HepG2 (cell line): ENCODE measurements around the gene DHX57. TPM values are rescaled to one million over a fixed set of nuclear protein-coding genes. Genes with fewer than 3 reads are reported as not detected.

ENCODE experiments used
- CHD4 ChIP-seq: fragments of 200-600 bp; sonication (generic); IDR thresholded peaks from 2 replicates; pipeline ENCODE4 v1.7.0; 2017; ENCODE audit warnings: mild to moderate bottlenecking, low read length, borderline replicate concordance
- FOXK1 ChIP-seq: sonication (generic); formaldehyde crosslinking; IDR thresholded peaks from 2 replicates; pipeline ENCODE4 v1.4.0; 2020; ENCODE audit warnings: low read depth, missing genetic modification reagents, borderline replicate concordance
- HMG20A ChIP-seq: IDR thresholded peaks from 2 replicates; pipeline ENCODE4 v1.6.1; 2016; ENCODE audit warnings: borderline replicate concordance
- IKZF1 ChIP-seq: fragments of 450-650 bp; IDR thresholded peaks from 2 replicates; pipeline ENCODE4 v1.7.1; 2016
- MAFK ChIP-seq, 2 experiments: IDR thresholded peaks in 1 of 2; conservative IDR thresholded peaks in 1 of 2; 2 replicates each; pipeline ENCODE4 v1.6.1; 2011; ENCODE audit warnings: improper control_type of control experiment in 2 of 2, low read length in 2 of 2
- MXD3 ChIP-seq: IDR thresholded peaks from 2 replicates; pipeline ENCODE4 v1.6.1; 2016; ENCODE audit warnings: mild to moderate bottlenecking, missing biosample characterization, missing genetic modification reagents
- NFRKB ChIP-seq: fragments of 450-650 bp; IDR thresholded peaks from 2 replicates; pipeline ENCODE4 v1.6.1; 2017
- NRL ChIP-seq: sonication (generic); formaldehyde crosslinking; IDR thresholded peaks from 2 replicates; pipeline ENCODE4 v1.5.0; 2020; ENCODE audit warnings: missing genetic modification reagents, mild to moderate bottlenecking, moderate library complexity, borderline replicate concordance
- PAF1 ChIP-seq: IDR thresholded peaks from 2 replicates; pipeline ENCODE4 v1.6.1; 2016; ENCODE audit warnings: missing genetic modification reagents, missing compliant biosample characterization
- PRDM4 ChIP-seq: sonication (generic); formaldehyde crosslinking; IDR thresholded peaks from 2 replicates; pipeline ENCODE4 v1.9.0; 2021; ENCODE audit warnings: missing genetic modification reagents, borderline replicate concordance
- RCOR2 ChIP-seq: IDR thresholded peaks from 2 replicates; pipeline ENCODE4 v1.6.1; 2016; ENCODE audit warnings: missing biosample characterization, missing genetic modification reagents
- ZNF24 ChIP-seq: fragments of 450-650 bp; IDR thresholded peaks from 2 replicates; pipeline ENCODE4 v1.6.1; 2017; ENCODE audit warnings: antibody characterized with exemption, mild to moderate bottlenecking
- ZNF276 ChIP-seq: sonication (generic); formaldehyde crosslinking; IDR thresholded peaks from 2 replicates; pipeline ENCODE4 v1.4.0; 2020; ENCODE audit warnings: mild to moderate bottlenecking, low read depth, missing genetic modification reagents
- ZNF3 ChIP-seq: IDR thresholded peaks from 2 replicates; pipeline ENCODE4 v1.7.0; 2017; ENCODE audit warnings: inconsistent platforms
- ZNF550 ChIP-seq: sonication (generic); formaldehyde crosslinking; IDR thresholded peaks from 2 replicates; pipeline ENCODE4 v1.4.0; 2020; ENCODE audit warnings: mild to moderate bottlenecking, missing genetic modification reagents, borderline replicate concordance
- ZNF674 ChIP-seq: sonication (generic); formaldehyde crosslinking; IDR thresholded peaks from 2 replicates; pipeline ENCODE4 v1.5.0; 2020; ENCODE audit warnings: low read depth, mild to moderate bottlenecking, missing genetic modification reagents
- ZNF710 ChIP-seq: sonication (generic); formaldehyde crosslinking; IDR thresholded peaks from 2 replicates; pipeline ENCODE4 v1.5.0; 2020; ENCODE audit warnings: mild to moderate bottlenecking, missing genetic modification reagents, borderline replicate concordance
- ZNF737 ChIP-seq: sonication (generic); formaldehyde crosslinking; IDR thresholded peaks from 2 replicates; pipeline ENCODE4 v1.5.0; 2020; ENCODE audit warnings: missing genetic modification reagents, mild to moderate bottlenecking, borderline replicate concordance
- ZNF747 ChIP-seq: sonication (generic); formaldehyde crosslinking; IDR thresholded peaks from 2 replicates; pipeline ENCODE4 v1.8.1; 2023; ENCODE audit warnings: missing genetic modification reagents, mild to moderate bottlenecking, borderline replicate concordance
- ZNF891 ChIP-seq: sonication (generic); formaldehyde crosslinking; IDR thresholded peaks from 2 replicates; pipeline ENCODE4 v1.5.0; 2020; ENCODE audit warnings: mild to moderate bottlenecking, missing genetic modification reagents
- polyA plus RNA-seq, 8 experiments: library from polyadenylated mRNA; depleted of rRNA in 3 of 8; stranded (reverse) in 7 of 8; unstranded in 1 of 8; fragments of >200 nt; fragmentation: Illumina TruSeq in 4 of 8; extraction: Trizol in 4 of 8; gene quantifications; 2 replicates each; pipeline versions ENCODE4 v1.2.1 to v1.2.3, GENCODE V29; 2011 to 2016; ENCODE audit warnings: low read depth in 4 of 8, missing spikeins in 1 of 8, mixed read lengths in 1 of 8; ENCODE audit not compliant: insufficient read depth in 1 of 8
- total RNA-seq, 5 experiments: library from RNA; depleted of rRNA; stranded (reverse); fragments of >200 nt; fragmentation: Illumina TruSeq; extraction: Trizol; gene quantifications; 2 replicates each; pipeline ENCODE4 v1.2.3, GENCODE V29; 2016; ENCODE audit warnings: low read depth in 1 of 5

DHX57 gene
- total and polyA plus RNA-seq, 2 of the 13 experiments (the other 11 are each of a cell fraction or from before 2014, with no cell fraction given), result 9.2 to 24.2 TPM

GRCh38 chr2:38875576-38876367, at the start of gene DHX57, which contains the start of gene MORN2 (continued):
- no peak; the same call in 1 of the 2 replicates for TF ChIP-seq PRDM4 (CRISPR knock-in tag)
- no peak for TF ChIP-seq PAF1 (CRISPR knock-in tag)
- TF ChIP-seq MAFK (conservative IDR thresholded peaks at IDR 0.05 in 1 of 2, IDR thresholded peaks at IDR 0.05 in 1 of 2; ENCODE audit: low read length in 2 of 2), result peak in 1 of 2 experiments; percentile 9; a peak in 1 of 4 replicates
- TF ChIP-seq HMG20A (CRISPR knock-in tag), result no peak
- no peak for TF ChIP-seq CHD4
- no peak for TF ChIP-seq ZNF737 (CRISPR knock-in tag)
- no peak for TF ChIP-seq ZNF24
- TF ChIP-seq ZNF550, result 0 out of 2 replicates have a peak, but pooled peaks have one; percentile 91
- no peak for TF ChIP-seq ZNF747
- TF ChIP-seq IKZF1, result no peak
- TF ChIP-seq ZNF3 (CRISPR knock-in tag), result no peak
- peak; percentile 41; the same call in 1 of the 2 replicates for TF ChIP-seq ZNF710 (CRISPR knock-in tag)
- 0 out of 2 replicates have a peak, but pooled peaks have one; percentile 80 for TF ChIP-seq ZNF276 (CRISPR knock-in tag)
- TF ChIP-seq NFRKB, result no peak
- peak; percentile 76 for TF ChIP-seq MXD3 (CRISPR knock-in tag)
- peak; percentile 93 for TF ChIP-seq ZNF891 (CRISPR knock-in tag)
- peak; percentile 95 for TF ChIP-seq NRL (CRISPR knock-in tag)
- TF ChIP-seq FOXK1, result peak; percentile 75; the same call in 1 of the 2 replicates
- no peak for TF ChIP-seq RCOR2 (CRISPR knock-in tag)
- TF ChIP-seq ZNF674, result peak; percentile 59; the same call in 1 of the 2 replicates
